Vagina (tissue), 2 donors: ENCODE measurements around the gene OGDH.

Source experiments
- POLR2A ChIP-seq, 2 donors: fragments of 450-650 bp; IDR thresholded peaks; one replicate each; pipeline ENCODE4 v1.6.1; 2017; ENCODE audit warnings: antibody characterized with exemption in 2 of 2, mild to moderate bottlenecking in 2 of 2, moderate library complexity in 2 of 2
- POLR2AphosphoS5 ChIP-seq, 2 donors: sonication (generic); formaldehyde crosslinking; IDR thresholded peaks; one replicate each; pipeline ENCODE4 v1.9.0; 2017; ENCODE audit warnings: antibody characterized with exemption in 2 of 2, mild to moderate bottlenecking in 2 of 2, low read depth in 1 of 2; ENCODE audit not compliant: insufficient read depth in 1 of 2
- TF ChIP-seq, protein P1 (sequence below), 3 experiments: fragments of 450-650 bp in 2 of 3; fragments of 200-600 bp in 1 of 3; sonication (generic) in 1 of 3; IDR thresholded peaks; one replicate each; pipeline ENCODE4 v1.5.1; 2017 to 2019; ENCODE audit warnings: antibody characterized with exemption in 3 of 3, mild to moderate bottlenecking in 2 of 3, moderate library complexity in 2 of 3

- no peak for TF ChIP-seq POLR2AphosphoS5 (IDR thresholded peaks at IDR 0.05; ENCODE audit: insufficient read depth in 1 of 2, low read depth in 1 of 2)
- TF ChIP-seq, protein P1, sequence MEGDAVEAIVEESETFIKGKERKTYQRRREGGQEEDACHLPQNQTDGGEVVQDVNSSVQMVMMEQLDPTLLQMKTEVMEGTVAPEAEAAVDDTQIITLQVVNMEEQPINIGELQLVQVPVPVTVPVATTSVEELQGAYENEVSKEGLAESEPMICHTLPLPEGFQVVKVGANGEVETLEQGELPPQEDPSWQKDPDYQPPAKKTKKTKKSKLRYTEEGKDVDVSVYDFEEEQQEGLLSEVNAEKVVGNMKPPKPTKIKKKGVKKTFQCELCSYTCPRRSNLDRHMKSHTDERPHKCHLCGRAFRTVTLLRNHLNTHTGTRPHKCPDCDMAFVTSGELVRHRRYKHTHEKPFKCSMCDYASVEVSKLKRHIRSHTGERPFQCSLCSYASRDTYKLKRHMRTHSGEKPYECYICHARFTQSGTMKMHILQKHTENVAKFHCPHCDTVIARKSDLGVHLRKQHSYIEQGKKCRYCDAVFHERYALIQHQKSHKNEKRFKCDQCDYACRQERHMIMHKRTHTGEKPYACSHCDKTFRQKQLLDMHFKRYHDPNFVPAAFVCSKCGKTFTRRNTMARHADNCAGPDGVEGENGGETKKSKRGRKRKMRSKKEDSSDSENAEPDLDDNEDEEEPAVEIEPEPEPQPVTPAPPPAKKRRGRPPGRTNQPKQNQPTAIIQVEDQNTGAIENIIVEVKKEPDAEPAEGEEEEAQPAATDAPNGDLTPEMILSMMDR (IDR thresholded peaks at IDR 0.05), result no peak
- no peak for TF ChIP-seq POLR2A (IDR thresholded peaks at IDR 0.05)
Observed at GRCh38 chr7:44658979-44659378, 52.6 kb downstream of the OGDH start.
